AG04450 (cell line): Measurements from ENCODE around the gene ATP6V1C2. TPM values are rescaled to one million over a fixed set of nuclear protein-coding genes. Genes with fewer than 3 reads are reported as not detected.

Experiments used
- CTCF ChIA-PET: fragments of 300-600, 350-600 bp; formaldehyde crosslinking; extraction: SDS; loops from one replicate; lab custom pipeline; 2022; ENCODE audit warnings: antibody characterized with exemption, inconsistent platforms; lab: Charles Lee
- POLR2A ChIA-PET: fragments of 350-600 bp; formaldehyde crosslinking; extraction: SDS; loops from one replicate; lab custom pipeline; 2021; ENCODE audit warnings: antibody characterized with exemption, inconsistent platforms; lab: Yijun Ruan, JAX
- DNase-seq: peaks from one replicate; pipeline ENCODE4 v3.0.0-alpha.2; 2011; ENCODE audit warnings: low read depth, low spot score
- H3K27ac ChIP-seq: one replicate; pipeline ENCODE4 v1.5.1; 2012; ENCODE audit warnings: low read depth, low read length, control low read depth
- H3K27me3 ChIP-seq: one replicate; pipeline ENCODE4 v1.6.0; 2012; ENCODE audit warnings: low read length; ENCODE audit not compliant: control insufficient read depth, insufficient read depth
- H3K4me3 ChIP-seq: 2 replicates; pipeline ENCODE4 v1.5.1; 2011; ENCODE audit warnings: mild to moderate bottlenecking, low read depth, low read length, control low read depth
- H3K9me3 ChIP-seq: 2 replicates; pipeline ENCODE4 v1.5.1; 2012; ENCODE audit warnings: low read length; ENCODE audit not compliant: control insufficient read depth, insufficient read depth
- CTCF ChIP-seq: IDR thresholded peaks from 2 replicates; pipeline ENCODE4 v1.5.1; 2011; ENCODE audit warnings: low read depth, low read length, control low read depth, inconsistent platforms
- polyA plus RNA-seq: library from polyadenylated mRNA; depleted of rRNA; stranded (reverse); fragments of >200 nt; gene quantifications from 2 replicates; pipeline ENCODE4 v1.2.3, GENCODE V29; 2011

ATP6V1C2 gene
- polyA plus RNA-seq, 1 experiment = 0.14 TPM

- no peak for TF ChIP-seq CTCF
- H3K9me3 ChIP-seq = no peaks in the 10 kb centered on the region; the same call in 1 of the 2 replicates
- no peak overlapping the region for H3K4me3 ChIP-seq
- no peak overlapping the region for H3K27ac ChIP-seq
- H3K27me3 ChIP-seq = peaks cover 14% of the 10 kb centered on the region
- DNase-seq = no peak
- CTCF ChIA-PET = no interaction called here
- POLR2A ChIA-PET = no interaction called here
These were observed 40.2 kb downstream of the ATP6V1C2 start for GRCh38 chr2:10761591-10761990.

- no peak for TF ChIP-seq CTCF
- POLR2A ChIA-PET = interaction anchor here (0.6 kb wide), 1 partner anchor 36 kb away, joined by 5 read pairs; no protein-coding TSS in a partner anchor
- CTCF ChIA-PET = no interaction called here
- peak overlapping the region; percentile 7; the same call in 1 of the 2 replicates for H3K4me3 ChIP-seq
- peaks cover 14% of the 10 kb centered on the region for H3K27me3 ChIP-seq
- no peak for DNase-seq
- no peak overlapping the region for H3K27ac ChIP-seq
- H3K9me3 ChIP-seq = no peaks in the 10 kb centered on the region; the same call in 1 of the 2 replicates
These were observed 41.4 kb downstream of the ATP6V1C2 start for GRCh38 chr2:10762651-10763460.

GRCh38 chr2:10763461-10763800, 42.0 kb downstream of the ATP6V1C2 start:
- POLR2A ChIA-PET = no interaction called here
- peaks cover 16% of the 10 kb centered on the region for H3K27me3 ChIP-seq
- H3K27ac ChIP-seq = no peak overlapping the region
- TF ChIP-seq CTCF = no peak
- no peak overlapping the region for H3K4me3 ChIP-seq
- no peak for DNase-seq
- CTCF ChIA-PET = no interaction called here
- H3K9me3 ChIP-seq = no peaks in the 10 kb centered on the region; the same call in 1 of the 2 replicates

- no peak for DNase-seq
- Histone ChIP-seq H3K27ac (no peak overlapping the region), H3K27me3 (peaks cover 19% of the 10 kb centered on the region), H3K9me3 (no peaks in the 10 kb centered on the region; the same call in 1 of the 2 replicates), H3K4me3 (no peak overlapping the region)
- ChIA-PET POLR2A (no interaction called here), CTCF (no interaction called here)
- no peak for TF ChIP-seq CTCF
These were observed 42.8 kb downstream of the ATP6V1C2 start for GRCh38 chr2:10764096-10764785.

- TF ChIP-seq CTCF = no peak
- ChIA-PET POLR2A (no interaction called here), CTCF (no interaction called here)
- Histone ChIP-seq H3K4me3 (no peak overlapping the region), H3K27me3 (peaks cover 23% of the 10 kb centered on the region), H3K9me3 (no peaks in the 10 kb centered on the region; the same call in 1 of the 2 replicates), H3K27ac (no peak overlapping the region)
- no peak for DNase-seq
These were observed 43.5 kb downstream of the ATP6V1C2 start for GRCh38 chr2:10764896-10765295.
